Activated CD4-positive, alpha-beta memory T cell treated with anti-CD3 and anti-CD28 coated beads for 36 hours (primary cell): ENCODE measurements around the gene RHBDL3. TPM values are rescaled to one million over a fixed set of nuclear protein-coding genes. Genes with fewer than 3 reads are reported as not detected.

Source experiments
- CTCF ChIA-PET: fragments of 350-600 bp; sonication (Branson Sonifier 250); formaldehyde crosslinking; loops from one replicate; lab custom pipeline; 2021; ENCODE audit warnings: antibody characterized with exemption, inconsistent platforms; lab: Charles Lee
- POLR2A ChIA-PET: fragments of 350-600 bp; sonication (Branson Sonifier 250); formaldehyde crosslinking; loops from one replicate; lab custom pipeline; 2021; ENCODE audit warnings: antibody characterized with exemption; lab: Charles Lee
- DNase-seq: peaks from one replicate; pipeline ENCODE4 v3.0.0-alpha.2; 2020
- H3K27ac Mint-ChIP-seq: one replicate; pipeline ENCODE4 v1.8.0; 2021; ENCODE audit warnings: mixed read lengths
- H3K27me3 Mint-ChIP-seq: one replicate; pipeline ENCODE4 v1.8.0; 2021; ENCODE audit warnings: mixed read lengths
- H3K36me3 Mint-ChIP-seq: one replicate; pipeline ENCODE4 v1.8.0; 2021; ENCODE audit warnings: mixed read lengths
- H3K4me1 Mint-ChIP-seq: one replicate; pipeline ENCODE4 v1.8.0; 2021; ENCODE audit warnings: low read depth, mixed read lengths
- H3K4me3 Mint-ChIP-seq: one replicate; pipeline ENCODE4 v1.8.0; 2021; ENCODE audit warnings: mild to moderate bottlenecking, mixed read lengths
- H3K9me3 Mint-ChIP-seq: one replicate; pipeline ENCODE4 v1.8.0; 2021; ENCODE audit warnings: mixed read lengths
- intact Hi-C: fragments of 100-400 bp; cut with micrococcal nuclease; formaldehyde crosslinking; loops from one replicate; pipeline ENCODE4 v1.15.1; 2023
- total RNA-seq, 2 experiments: library from RNA; stranded (reverse); gene quantifications; one replicate each; pipeline ENCODE4 v1.2.3, GENCODE V29; 2021

The RHBDL3 gene
- total RNA-seq = under 1 TPM in 1 of 2 experiments, not detected in 1; 0.17 TPM

- Mint-ChIP-seq H3K36me3 (no peaks in the 10 kb centered on the region), H3K27ac (no peak within 1 kb of the TSS), H3K27me3 (peaks cover 50% of the 10 kb centered on the region), H3K4me1 (peaks cover 14% of the 10 kb centered on the region), H3K4me3 (peak within 1 kb of the TSS; percentile 58), H3K9me3 (no peaks in the 10 kb centered on the region)
- no peak for DNase-seq
- CTCF ChIA-PET = interaction anchor here (1.2 kb wide), 1 partner anchor 12 kb away, joined by 4 read pairs; no protein-coding TSS in a partner anchor
- intact Hi-C loops = loop anchor here (5.0 kb wide), 1 partner anchor 52 kb away; no protein-coding TSS in a partner anchor
- POLR2A ChIA-PET = no interaction called here
Measured at GRCh38 chr17:32265192-32265923, at the start of gene RHBDL3. Gene RHBDL3 (plus strand): TSS chr17:32265832. CDS start chr17:32266190, 358 bp downstream.

- ChIA-PET POLR2A (interaction anchor here (0.6 kb wide), 1 partner anchor 104 kb away, joined by 3 read pairs; no protein-coding TSS in a partner anchor), CTCF (interaction anchor here (0.6 to 3.8 kb wide), 4 partner anchors 10 to 110 kb away, joined by 3 to 19 read pairs (median 3); no protein-coding TSS in a partner anchor)
- no peak for DNase-seq
- Mint-ChIP-seq H3K9me3 (no peaks in the 10 kb centered on the region), H3K36me3 (peaks cover 15% of the 10 kb centered on the region), H3K4me3 (no peak overlapping the region), H3K4me1 (peaks cover 36% of the 10 kb centered on the region), H3K27ac (no peak overlapping the region), H3K27me3 (no peaks in the 10 kb centered on the region)
- intact Hi-C loops = loop anchor here (5.0 to 10.0 kb wide), 3 partner anchors 78 to 320 kb away; partner anchors contain the start of genes RHOT1 and UTP6
Measured at GRCh38 chr17:32222621-32223020, 43.0 kb upstream of the RHBDL3 start.

GRCh38 chr17:32223703-32224102 lies 41.9 kb upstream of the RHBDL3 start:
- CTCF ChIA-PET = interaction anchor here (1.1 to 3.8 kb wide), 2 partner anchors 11 to 96 kb away, joined by 3 to 19 read pairs; no protein-coding TSS in a partner anchor
- intact Hi-C loops = loop anchor here (5.0 to 10.0 kb wide), 3 partner anchors 79 to 321 kb away; partner anchors contain the start of genes RHOT1 and UTP6

GRCh38 chr17:32226886-32227285 lies 38.7 kb upstream of the RHBDL3 start:
- Mint-ChIP-seq H3K27me3 (no peaks in the 10 kb centered on the region), H3K27ac (no peak overlapping the region), H3K4me3 (no peak overlapping the region), H3K4me1 (peaks cover 4% of the 10 kb centered on the region), H3K36me3 (peaks cover 11% of the 10 kb centered on the region), H3K9me3 (no peaks in the 10 kb centered on the region)
- POLR2A ChIA-PET = interaction anchor here (0.6 kb wide), 1 partner anchor 23 kb away, joined by 3 read pairs; no protein-coding TSS in a partner anchor
- DNase-seq = no peak
- CTCF ChIA-PET = interaction anchor here (1.1 to 1.5 kb wide), 2 partner anchors 26 to 217 kb away, joined by 4 read pairs; partner anchors contain the start of gene PSMD11
- intact Hi-C loops = loop anchor here (10.0 kb wide), 1 partner anchor 82 kb away; the partner anchor contains the start of gene RHOT1

More at GRCh38 chr17:32223703-32224102, 41.9 kb upstream of the RHBDL3 start:
- no peak for DNase-seq
- Mint-ChIP-seq H3K36me3 (peaks cover 14% of the 10 kb centered on the region), H3K27ac (no peak overlapping the region), H3K4me1 (peaks cover 30% of the 10 kb centered on the region), H3K9me3 (no peaks in the 10 kb centered on the region), H3K27me3 (no peaks in the 10 kb centered on the region), H3K4me3 (no peak overlapping the region)
- POLR2A ChIA-PET = no interaction called here

- ChIA-PET POLR2A (no interaction called here), CTCF (no interaction called here)
- Mint-ChIP-seq H3K9me3 (no peaks in the 10 kb centered on the region), H3K27me3 (no peaks in the 10 kb centered on the region), H3K27ac (no peak overlapping the region), H3K4me3 (no peak overlapping the region), H3K36me3 (peaks cover 8% of the 10 kb centered on the region), H3K4me1 (peaks cover 4% of the 10 kb centered on the region)
- DNase-seq = no peak
- intact Hi-C loops = loop anchor here (10.0 kb wide), 1 partner anchor 83 kb away; the partner anchor contains the start of gene RHOT1
Measured at GRCh38 chr17:32227910-32228309, 37.7 kb upstream of the RHBDL3 start.

- ChIA-PET CTCF (no interaction called here), POLR2A (no interaction called here)
- H3K9me3 Mint-ChIP-seq = no peaks in the 10 kb centered on the region
- H3K4me1 Mint-ChIP-seq = no peaks in the 10 kb centered on the region
- H3K27me3 Mint-ChIP-seq = no peaks in the 10 kb centered on the region
- H3K4me3 Mint-ChIP-seq = no peak overlapping the region
- no peak overlapping the region for H3K27ac Mint-ChIP-seq
- no peak for DNase-seq
- H3K36me3 Mint-ChIP-seq = no peaks in the 10 kb centered on the region
- intact Hi-C loops = no loop called here
Measured at GRCh38 chr17:32235588-32235987, 30.0 kb upstream of the RHBDL3 start.

GRCh38 chr17:32239456-32239855 lies 26.2 kb upstream of the RHBDL3 start:
- no peaks in the 10 kb centered on the region for H3K27me3 Mint-ChIP-seq
- CTCF ChIA-PET = interaction anchor here (1.3 kb wide), 1 partner anchor 13 kb away, joined by 3 read pairs; no protein-coding TSS in a partner anchor
- H3K27ac Mint-ChIP-seq = no peak overlapping the region

GRCh38 chr17:32240750-32241149 lies 24.9 kb upstream of the RHBDL3 start:
- CTCF ChIA-PET = interaction anchor here (0.9 kb wide), 1 partner anchor 203 kb away, joined by 3 read pairs; the partner anchor contains the start of gene PSMD11
- Mint-ChIP-seq H3K27me3 (no peaks in the 10 kb centered on the region), H3K27ac (no peak overlapping the region), H3K9me3 (no peaks in the 10 kb centered on the region), H3K4me1 (no peaks in the 10 kb centered on the region), H3K36me3 (no peaks in the 10 kb centered on the region), H3K4me3 (no peak overlapping the region)
- intact Hi-C loops = no loop called here
- DNase-seq = no peak
- POLR2A ChIA-PET = no interaction called here

More at GRCh38 chr17:32239456-32239855, 26.2 kb upstream of the RHBDL3 start:
- H3K9me3 Mint-ChIP-seq = no peaks in the 10 kb centered on the region
- H3K4me1 Mint-ChIP-seq = no peaks in the 10 kb centered on the region
- no peak overlapping the region for H3K4me3 Mint-ChIP-seq
- POLR2A ChIA-PET = no interaction called here
- DNase-seq = no peak
- intact Hi-C loops = no loop called here
- no peaks in the 10 kb centered on the region for H3K36me3 Mint-ChIP-seq

- intact Hi-C loops = no loop called here
Measured at GRCh38 chr17:32241640-32242039, 24.0 kb upstream of the RHBDL3 start.

GRCh38 chr17:32249475-32249874 lies 16.2 kb upstream of the RHBDL3 start:
- no peaks in the 10 kb centered on the region for H3K36me3 Mint-ChIP-seq
- no peak overlapping the region for H3K27ac Mint-ChIP-seq
- no peaks in the 10 kb centered on the region for H3K9me3 Mint-ChIP-seq
- intact Hi-C loops = no loop called here
- ChIA-PET POLR2A (no interaction called here), CTCF (interaction anchor here (2.2 to 8.2 kb wide), 2 partner anchors 71 to 194 kb away, joined by 6 to 70 read pairs; partner anchors contain the start of gene PSMD11)
- no peak overlapping the region for H3K4me3 Mint-ChIP-seq
- H3K4me1 Mint-ChIP-seq = no peaks in the 10 kb centered on the region
- DNase-seq = no peak
- peaks cover 5% of the 10 kb centered on the region for H3K27me3 Mint-ChIP-seq

More at GRCh38 chr17:32241640-32242039, 24.0 kb upstream of the RHBDL3 start:
- Mint-ChIP-seq H3K36me3 (no peaks in the 10 kb centered on the region), H3K9me3 (no peaks in the 10 kb centered on the region), H3K4me3 (no peak overlapping the region), H3K27me3 (no peaks in the 10 kb centered on the region), H3K27ac (no peak overlapping the region), H3K4me1 (no peaks in the 10 kb centered on the region)
- ChIA-PET POLR2A (no interaction called here), CTCF (no interaction called here)
- no peak for DNase-seq

- Mint-ChIP-seq H3K4me1 (no peaks in the 10 kb centered on the region), H3K27ac (no peak overlapping the region), H3K9me3 (no peaks in the 10 kb centered on the region), H3K27me3 (peaks cover 5% of the 10 kb centered on the region), H3K4me3 (no peak overlapping the region), H3K36me3 (no peaks in the 10 kb centered on the region)
- peak; percentile 84 for DNase-seq
- ChIA-PET POLR2A (no interaction called here), CTCF (interaction anchor here (0.5 to 8.2 kb wide), 17 partner anchors 9 to 423 kb away, joined by 3 to 70 read pairs (median 4); partner anchors contain the start of gene RHBDL3)
- intact Hi-C loops = loop anchor here (1.0 to 5.0 kb wide), 3 partner anchors 66 to 210 kb away; partner anchors contain the start of gene PSMD11
Measured at GRCh38 chr17:32253117-32253611, 12.5 kb upstream of the RHBDL3 start.
